ENCODE data around the gene GPRC5A. TPM values are rescaled to one million over a fixed set of nuclear protein-coding genes. Genes with fewer than 3 reads are reported as not detected.

Gene GPRC5A
- total and polyA plus RNA-seq, 2 donors (not counting 1 experiment from before 2014, with no cell fraction given): 4.8 to 46.8 TPM

- Histone ChIP-seq H3K9ac (ENCODE audit: insufficient read depth, low read length) (no peak overlapping the region), H4K20me1 (ENCODE audit: control insufficient read depth, extremely low read depth, insufficient read depth, low read length) (no peaks in the 10 kb centered on the region), H3K79me2 (ENCODE audit: control insufficient read depth, insufficient read depth, low read length) (no peaks in the 10 kb centered on the region), H3K4me1 (ENCODE audit: control insufficient read depth, extremely low read depth, insufficient read depth, low read length) (peaks cover 15% of the 10 kb centered on the region), H3K27ac (ENCODE audit: insufficient read depth, low read length) (no peak overlapping the region), H3K36me3 (ENCODE audit: control insufficient read depth, insufficient read depth, low read length) (no peaks in the 10 kb centered on the region), H3K4me2 (ENCODE audit: extremely low read depth, insufficient read depth, low read length) (no peak overlapping the region), H3K27me3 (ENCODE audit: control insufficient read depth, insufficient read depth, low read length) (no peaks in the 10 kb centered on the region), H2AFZ (ENCODE audit: low read length) (no peak overlapping the region), H3K9me3 (ENCODE audit: control insufficient read depth, insufficient read depth, low read depth, low read length) (no peaks in the 10 kb centered on the region), H3K4me3 (replicated peaks in 1 of 4; ENCODE audit: control extremely low read depth in 1 of 4, insufficient read depth in 1 of 4, low read depth in 3 of 4, low read length in 4 of 4) (no peak overlapping the region)
- DNase-seq (ENCODE audit: low read depth in 2 of 2): no peak
- TF ChIP-seq, protein P1, sequence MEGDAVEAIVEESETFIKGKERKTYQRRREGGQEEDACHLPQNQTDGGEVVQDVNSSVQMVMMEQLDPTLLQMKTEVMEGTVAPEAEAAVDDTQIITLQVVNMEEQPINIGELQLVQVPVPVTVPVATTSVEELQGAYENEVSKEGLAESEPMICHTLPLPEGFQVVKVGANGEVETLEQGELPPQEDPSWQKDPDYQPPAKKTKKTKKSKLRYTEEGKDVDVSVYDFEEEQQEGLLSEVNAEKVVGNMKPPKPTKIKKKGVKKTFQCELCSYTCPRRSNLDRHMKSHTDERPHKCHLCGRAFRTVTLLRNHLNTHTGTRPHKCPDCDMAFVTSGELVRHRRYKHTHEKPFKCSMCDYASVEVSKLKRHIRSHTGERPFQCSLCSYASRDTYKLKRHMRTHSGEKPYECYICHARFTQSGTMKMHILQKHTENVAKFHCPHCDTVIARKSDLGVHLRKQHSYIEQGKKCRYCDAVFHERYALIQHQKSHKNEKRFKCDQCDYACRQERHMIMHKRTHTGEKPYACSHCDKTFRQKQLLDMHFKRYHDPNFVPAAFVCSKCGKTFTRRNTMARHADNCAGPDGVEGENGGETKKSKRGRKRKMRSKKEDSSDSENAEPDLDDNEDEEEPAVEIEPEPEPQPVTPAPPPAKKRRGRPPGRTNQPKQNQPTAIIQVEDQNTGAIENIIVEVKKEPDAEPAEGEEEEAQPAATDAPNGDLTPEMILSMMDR (conservative IDR thresholded peaks at IDR 0.05 in 1 of 2, IDR thresholded peaks at IDR 0.05 in 1 of 2; ENCODE audit: low read depth in 1 of 2, low read length in 2 of 2): no peak
- no peak for TF ChIP-seq EZH2 (IDR thresholded peaks at IDR 0.05; ENCODE audit: low read length, missing control alignments)
Observed at GRCh38 chr12:12919666-12920435, 28.5 kb downstream of the GPRC5A start.

GRCh38 chr12:12922191-12922616, 30.8 kb downstream of the GPRC5A start:
- Histone ChIP-seq H3K4me2 (ENCODE audit: extremely low read depth, insufficient read depth, low read length) (no peak overlapping the region), H3K4me1 (ENCODE audit: control insufficient read depth, extremely low read depth, insufficient read depth, low read length) (peaks cover 10% of the 10 kb centered on the region), H3K9me3 (ENCODE audit: control insufficient read depth, insufficient read depth, low read depth, low read length) (no peaks in the 10 kb centered on the region), H3K27me3 (ENCODE audit: control insufficient read depth, insufficient read depth, low read length) (no peaks in the 10 kb centered on the region), H3K27ac (ENCODE audit: insufficient read depth, low read length) (peak overlapping the region; percentile 2), H2AFZ (ENCODE audit: low read length) (no peak overlapping the region), H3K9ac (ENCODE audit: insufficient read depth, low read length) (no peak overlapping the region), H3K79me2 (ENCODE audit: control insufficient read depth, insufficient read depth, low read length) (no peaks in the 10 kb centered on the region), H3K4me3 (replicated peaks in 1 of 4; ENCODE audit: control extremely low read depth in 1 of 4, insufficient read depth in 1 of 4, low read depth in 3 of 4, low read length in 4 of 4) (no peak overlapping the region), H4K20me1 (ENCODE audit: control insufficient read depth, extremely low read depth, insufficient read depth, low read length) (no peaks in the 10 kb centered on the region), H3K36me3 (ENCODE audit: control insufficient read depth, insufficient read depth, low read length) (no peaks in the 10 kb centered on the region)
- TF ChIP-seq EZH2 (IDR thresholded peaks at IDR 0.05; ENCODE audit: low read length, missing control alignments): no peak
- TF ChIP-seq, protein P1 (conservative IDR thresholded peaks at IDR 0.05 in 1 of 2, IDR thresholded peaks at IDR 0.05 in 1 of 2; ENCODE audit: low read depth in 1 of 2, low read length in 2 of 2): no peak
- DNase-seq (ENCODE audit: low read depth in 2 of 2): peak; percentile 57 to 61

GRCh38 chr12:12922978-12923377, 31.6 kb downstream of the GPRC5A start:
- Histone ChIP-seq H4K20me1 (ENCODE audit: control insufficient read depth, extremely low read depth, insufficient read depth, low read length) (no peaks in the 10 kb centered on the region), H3K27me3 (ENCODE audit: control insufficient read depth, insufficient read depth, low read length) (no peaks in the 10 kb centered on the region), H2AFZ (ENCODE audit: low read length) (no peak overlapping the region), H3K9me3 (ENCODE audit: control insufficient read depth, insufficient read depth, low read depth, low read length) (no peaks in the 10 kb centered on the region), H3K27ac (ENCODE audit: insufficient read depth, low read length) (no peak overlapping the region), H3K4me1 (ENCODE audit: control insufficient read depth, extremely low read depth, insufficient read depth, low read length) (peaks cover 7% of the 10 kb centered on the region), H3K79me2 (ENCODE audit: control insufficient read depth, insufficient read depth, low read length) (no peaks in the 10 kb centered on the region), H3K4me2 (ENCODE audit: extremely low read depth, insufficient read depth, low read length) (no peak overlapping the region), H3K36me3 (ENCODE audit: control insufficient read depth, insufficient read depth, low read length) (no peaks in the 10 kb centered on the region), H3K9ac (ENCODE audit: insufficient read depth, low read length) (no peak overlapping the region), H3K4me3 (replicated peaks in 1 of 4; ENCODE audit: control extremely low read depth in 1 of 4, insufficient read depth in 1 of 4, low read depth in 3 of 4, low read length in 4 of 4) (no peak overlapping the region)
- TF ChIP-seq EZH2 (IDR thresholded peaks at IDR 0.05; ENCODE audit: low read length, missing control alignments): no peak
- TF ChIP-seq, protein P1 (conservative IDR thresholded peaks at IDR 0.05 in 1 of 2, IDR thresholded peaks at IDR 0.05 in 1 of 2; ENCODE audit: low read depth in 1 of 2, low read length in 2 of 2): no peak
- DNase-seq (ENCODE audit: low read depth in 2 of 2): no peak
